ENCODE measurements around the gene LRRC51.
"Not testable (repeated sequence)": the region's sequence is repeated elsewhere in the genome, so short reads cannot be mapped to it uniquely, and the experiment has no call there.

GRCh38 chr11:72135473-72135872 lies 54.8 kb downstream of the LRRC51 start, which contains the start of gene FOLR3:
- not testable (repeated sequence) for TF ChIP-seq POLR2A (IDR thresholded peaks at IDR 0.05; ENCODE audit: extremely low read depth, insufficient read length); CTCF (IDR thresholded peaks at IDR 0.05; ENCODE audit: low read depth, low read length); MAX (IDR thresholded peaks at IDR 0.05; ENCODE audit: low read depth, low read length)

All from NB4 (cell line).